WTC11 (cell line): Measurements from ENCODE around the gene MPP7. TPM values are rescaled to one million over a fixed set of nuclear protein-coding genes. Genes with fewer than 3 reads are reported as not detected.
A peak's percentile ranks its signal among the peaks of the same experiment; 100 is the strongest.

ENCODE experiments used
- ATAC-seq: fragments of 200-7000 bp; cut with Tn5 transposase; 2 replicates; pipeline ENCODE4 v1.10.0; 2021; ENCODE audit warnings: mild to moderate bottlenecking, moderate library complexity
- CTCF ChIA-PET: fragments of 300-600 bp; sonication (Branson Sonifier 250); formaldehyde crosslinking; loops from one replicate; lab custom pipeline; 2021; ENCODE audit warnings: antibody characterized with exemption; lab: Charles Lee
- POLR2A ChIA-PET: fragments of 350-600 bp; sonication (Branson Sonifier 250); formaldehyde crosslinking; loops from one replicate; lab custom pipeline; 2021; ENCODE audit warnings: antibody characterized with exemption; lab: Charles Lee
- DNase-seq: peaks from one replicate; pipeline ENCODE4 v3.0.0; 2021; ENCODE audit warnings: low spot score
- H3K27ac Mint-ChIP-seq: 2 replicates; pipeline ENCODE4 v1.8.0; 2021; ENCODE audit warnings: mixed read lengths
- H3K27me3 Mint-ChIP-seq: 2 replicates; pipeline ENCODE4 v1.8.0; 2021; ENCODE audit warnings: low read depth, mild to moderate bottlenecking, moderate library complexity, mixed read lengths
- H3K36me3 Mint-ChIP-seq: 2 replicates; pipeline ENCODE4 v1.8.0; 2021; ENCODE audit warnings: mixed read lengths
- H3K4me1 Mint-ChIP-seq: 2 replicates; pipeline ENCODE4 v1.8.0; 2022; ENCODE audit warnings: mixed read lengths
- H3K4me3 Mint-ChIP-seq: 2 replicates; pipeline ENCODE4 v1.8.0; 2021; ENCODE audit warnings: mild to moderate bottlenecking, moderate library complexity, mixed read lengths
- H3K9me3 Mint-ChIP-seq: 2 replicates; pipeline ENCODE4 v1.8.0; 2021; ENCODE audit warnings: mixed read lengths
- CREB1 ChIP-seq: sonication (generic); formaldehyde crosslinking; IDR thresholded peaks from 2 replicates; pipeline ENCODE4 v1.8.0; 2023; ENCODE audit warnings: mild to moderate bottlenecking, missing genetic modification reagents
- ESRRA ChIP-seq: sonication (generic); formaldehyde crosslinking; IDR thresholded peaks from 2 replicates; pipeline ENCODE4 v1.8.1; 2022; ENCODE audit warnings: mild to moderate bottlenecking, missing genetic modification reagents, borderline replicate concordance
- ETV6 ChIP-seq: sonication (generic); formaldehyde crosslinking; IDR thresholded peaks from 2 replicates; pipeline ENCODE4 v1.8.1; 2022; ENCODE audit warnings: mild to moderate bottlenecking, missing genetic modification reagents
- FOXP1 ChIP-seq: sonication (generic); formaldehyde crosslinking; IDR thresholded peaks from 2 replicates; pipeline ENCODE4 v1.8.0; 2022; ENCODE audit warnings: missing genetic modification reagents, mild to moderate bottlenecking, moderate library complexity, borderline replicate concordance
- KAT7 ChIP-seq: sonication (generic); formaldehyde crosslinking; IDR thresholded peaks from 2 replicates; pipeline ENCODE4 v1.8.1; 2023; ENCODE audit warnings: missing genetic modification reagents, mild to moderate bottlenecking, borderline replicate concordance
- MYBL2 ChIP-seq: sonication (generic); formaldehyde crosslinking; IDR thresholded peaks from 2 replicates; pipeline ENCODE4 v1.8.1; 2023; ENCODE audit warnings: mild to moderate bottlenecking, moderate library complexity, missing genetic modification reagents
- OVOL2 ChIP-seq: fragments of 250-450 bp; sonication (Bioruptor Pico); IDR thresholded peaks from 2 replicates; pipeline ENCODE4 v1.9.0; 2021; ENCODE audit warnings: mild to moderate bottlenecking, borderline replicate concordance
- PRRX2 ChIP-seq: fragments of 250-450 bp; sonication (Bioruptor Pico); IDR thresholded peaks from 2 replicates; pipeline ENCODE4 v1.8.0; 2021; ENCODE audit warnings: mild to moderate bottlenecking
- SP1 ChIP-seq: sonication (generic); formaldehyde crosslinking; conservative IDR thresholded peaks from 2 replicates; pipeline ENCODE4 v1.8.1; 2022; ENCODE audit warnings: missing genetic modification reagents
- TEAD1 ChIP-seq: sonication (generic); formaldehyde crosslinking; IDR thresholded peaks from 2 replicates; pipeline ENCODE4 v1.8.0; 2022; ENCODE audit warnings: mild to moderate bottlenecking, missing genetic modification reagents
- ZNF121 ChIP-seq: sonication (generic); formaldehyde crosslinking; IDR thresholded peaks from 2 replicates; pipeline ENCODE4 v1.8.0; 2023; ENCODE audit warnings: missing genetic modification reagents
- ZNF396 ChIP-seq: fragments of 250-450 bp; sonication (Bioruptor Pico); IDR thresholded peaks from 2 replicates; pipeline ENCODE4 v1.8.0; 2021; ENCODE audit warnings: mild to moderate bottlenecking, moderate library complexity, borderline replicate concordance
- ZNF423 ChIP-seq: fragments of 250-450 bp; sonication (Bioruptor Pico); IDR thresholded peaks from 2 replicates; pipeline ENCODE4 v2.1.2; 2022; ENCODE audit warnings: mild to moderate bottlenecking, moderate library complexity
- total RNA-seq: library from RNA; stranded (reverse); gene quantifications from 3 replicates; pipeline ENCODE4 v1.2.3, GENCODE V29; 2021
- TF ChIP-seq, protein P1 (sequence below): sonication (generic); formaldehyde crosslinking; IDR thresholded peaks from 2 replicates; pipeline ENCODE4 v1.8.0; 2022; ENCODE audit warnings: mild to moderate bottlenecking, missing genetic modification reagents
- TF ChIP-seq, protein P2 (sequence below): sonication (generic); formaldehyde crosslinking; IDR thresholded peaks from 2 replicates; pipeline ENCODE4 v1.8.0; 2022; ENCODE audit warnings: mild to moderate bottlenecking, missing genetic modification reagents
- TF ChIP-seq, protein P3 (sequence below): sonication (generic); formaldehyde crosslinking; IDR thresholded peaks from 2 replicates; pipeline ENCODE4 v1.8.1; 2022; ENCODE audit warnings: mild to moderate bottlenecking, moderate library complexity, missing genetic modification reagents
- TF ChIP-seq, protein P4 (sequence below): sonication (generic); formaldehyde crosslinking; IDR thresholded peaks from 2 replicates; pipeline ENCODE4 v1.8.1; 2023; ENCODE audit warnings: mild to moderate bottlenecking, missing genetic modification reagents
- TF ChIP-seq, protein P5 (sequence below): sonication (generic); formaldehyde crosslinking; IDR thresholded peaks from 2 replicates; pipeline ENCODE4 v1.8.1; 2022; ENCODE audit warnings: missing genetic modification reagents, borderline replicate concordance
- TF ChIP-seq, protein P6 (sequence below): sonication (generic); formaldehyde crosslinking; IDR thresholded peaks from 2 replicates; pipeline ENCODE4 v1.8.0; 2022; ENCODE audit warnings: mild to moderate bottlenecking, missing genetic modification reagents

The MPP7 gene
- total RNA-seq, 1 experiment from 2014 or later, result 9.1 TPM

DNA sequence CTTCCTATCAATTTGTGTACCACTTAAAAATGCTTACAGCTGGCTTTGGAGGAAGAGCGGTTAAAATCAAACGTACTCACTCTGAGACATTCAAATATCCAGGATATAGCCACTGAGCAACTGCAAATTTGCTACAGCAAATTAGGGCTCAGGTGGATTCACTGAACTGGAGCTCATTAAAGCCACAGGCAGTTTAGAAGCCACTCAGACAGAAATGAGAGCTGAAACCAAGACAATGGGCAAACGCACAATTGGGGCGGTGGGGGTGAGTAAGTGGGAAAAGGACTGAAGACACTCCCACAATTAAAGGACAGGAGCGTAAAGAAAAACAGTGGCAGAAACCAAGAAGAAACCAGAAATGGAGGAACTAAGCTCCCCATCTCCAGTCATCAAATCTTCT is 20.5 kb downstream of the MPP7 start:
- Mint-ChIP-seq H3K4me1 (peaks cover 34% of the 10 kb centered on the region), H3K27me3 (no peaks in the 10 kb centered on the region), H3K4me3 (no peak overlapping the region), H3K9me3 (no peaks in the 10 kb centered on the region), H3K36me3 (no peaks in the 10 kb centered on the region), H3K27ac (peak overlapping the region; percentile 42; the same call in 1 of the 2 replicates)
- ChIA-PET POLR2A (interaction anchor here (0.6 to 1.1 kb wide), 2 partner anchors 21 to 117 kb away, joined by 3 read pairs; partner anchors contain the start of gene MPP7), CTCF (no interaction called here)
- TF ChIP-seq, protein P1, sequence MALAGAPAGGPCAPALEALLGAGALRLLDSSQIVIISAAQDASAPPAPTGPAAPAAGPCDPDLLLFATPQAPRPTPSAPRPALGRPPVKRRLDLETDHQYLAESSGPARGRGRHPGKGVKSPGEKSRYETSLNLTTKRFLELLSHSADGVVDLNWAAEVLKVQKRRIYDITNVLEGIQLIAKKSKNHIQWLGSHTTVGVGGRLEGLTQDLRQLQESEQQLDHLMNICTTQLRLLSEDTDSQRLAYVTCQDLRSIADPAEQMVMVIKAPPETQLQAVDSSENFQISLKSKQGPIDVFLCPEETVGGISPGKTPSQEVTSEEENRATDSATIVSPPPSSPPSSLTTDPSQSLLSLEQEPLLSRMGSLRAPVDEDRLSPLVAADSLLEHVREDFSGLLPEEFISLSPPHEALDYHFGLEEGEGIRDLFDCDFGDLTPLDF (CRISPR knock-in tag), result no peak
- TF ChIP-seq TEAD1, result no peak
- TF ChIP-seq SP1 (CRISPR knock-in tag), result no peak
- no peak for TF ChIP-seq ESRRA (CRISPR knock-in tag)
- ATAC-seq (no peak; the same call in 1 of the 2 replicates), DNase-seq (no peak)

DNA sequence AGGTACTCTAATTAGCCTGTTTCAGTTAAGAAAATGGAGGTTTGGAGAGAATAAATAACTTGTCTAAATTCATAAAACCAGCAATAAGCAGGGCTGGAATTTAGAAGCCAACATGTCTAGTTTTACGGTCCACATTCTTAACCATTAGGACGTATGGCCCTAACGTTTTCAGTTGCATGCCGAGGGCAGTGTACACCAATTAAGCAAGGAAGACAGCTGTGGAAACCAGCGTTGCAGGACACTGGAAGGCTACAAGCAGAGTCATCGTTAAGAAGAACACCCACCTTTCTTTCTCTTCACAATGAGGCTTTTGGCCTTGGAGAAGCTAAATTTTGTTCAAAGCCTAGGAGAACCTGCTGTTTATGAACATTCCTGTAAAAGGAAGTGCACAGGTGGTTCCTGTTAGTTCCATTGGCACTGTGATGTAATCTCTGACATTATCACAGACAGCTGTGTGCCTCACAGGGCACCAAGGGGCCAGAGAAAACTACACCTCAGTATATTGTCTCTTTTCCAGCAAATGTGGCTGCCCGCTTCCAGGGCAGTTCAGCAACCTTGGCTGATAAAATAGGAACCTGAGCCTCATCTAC is 21.0 kb downstream of the MPP7 start:
- H3K4me3 Mint-ChIP-seq, result no peak overlapping the region
- DNase-seq (no peak), ATAC-seq (no peak; the same call in 1 of the 2 replicates)
- peaks cover 34% of the 10 kb centered on the region for H3K4me1 Mint-ChIP-seq
- TF ChIP-seq, protein P2, sequence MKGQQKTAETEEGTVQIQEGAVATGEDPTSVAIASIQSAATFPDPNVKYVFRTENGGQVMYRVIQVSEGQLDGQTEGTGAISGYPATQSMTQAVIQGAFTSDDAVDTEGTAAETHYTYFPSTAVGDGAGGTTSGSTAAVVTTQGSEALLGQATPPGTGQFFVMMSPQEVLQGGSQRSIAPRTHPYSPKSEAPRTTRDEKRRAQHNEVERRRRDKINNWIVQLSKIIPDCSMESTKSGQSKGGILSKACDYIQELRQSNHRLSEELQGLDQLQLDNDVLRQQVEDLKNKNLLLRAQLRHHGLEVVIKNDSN (CRISPR knock-in tag), result no peak
- no peak for TF ChIP-seq ZNF396 (CRISPR knock-in tag)
- no peak for TF ChIP-seq CREB1 (CRISPR knock-in tag)
- no peak for TF ChIP-seq KAT7
- TF ChIP-seq, protein P3, sequence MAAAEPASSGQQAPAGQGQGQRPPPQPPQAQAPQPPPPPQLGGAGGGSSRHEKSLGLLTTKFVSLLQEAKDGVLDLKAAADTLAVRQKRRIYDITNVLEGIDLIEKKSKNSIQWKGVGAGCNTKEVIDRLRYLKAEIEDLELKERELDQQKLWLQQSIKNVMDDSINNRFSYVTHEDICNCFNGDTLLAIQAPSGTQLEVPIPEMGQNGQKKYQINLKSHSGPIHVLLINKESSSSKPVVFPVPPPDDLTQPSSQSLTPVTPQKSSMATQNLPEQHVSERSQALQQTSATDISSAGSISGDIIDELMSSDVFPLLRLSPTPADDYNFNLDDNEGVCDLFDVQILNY (CRISPR knock-in tag), result no peak
- TF ChIP-seq PRRX2 (CRISPR knock-in tag), result no peak
- TF ChIP-seq FOXP1, result no peak
- no peak for TF ChIP-seq ZNF423 (CRISPR knock-in tag)
- no peak for TF ChIP-seq ZNF121
- ChIA-PET CTCF (no interaction called here), POLR2A (interaction anchor here (0.6 to 1.1 kb wide), 2 partner anchors 21 to 118 kb away, joined by 3 read pairs; partner anchors contain the start of gene MPP7)
- no peaks in the 10 kb centered on the region for H3K9me3 Mint-ChIP-seq
- no peaks in the 10 kb centered on the region for H3K27me3 Mint-ChIP-seq
- H3K27ac Mint-ChIP-seq, result peak overlapping the region; percentile 42; the same call in 1 of the 2 replicates
- no peaks in the 10 kb centered on the region for H3K36me3 Mint-ChIP-seq

DNA sequence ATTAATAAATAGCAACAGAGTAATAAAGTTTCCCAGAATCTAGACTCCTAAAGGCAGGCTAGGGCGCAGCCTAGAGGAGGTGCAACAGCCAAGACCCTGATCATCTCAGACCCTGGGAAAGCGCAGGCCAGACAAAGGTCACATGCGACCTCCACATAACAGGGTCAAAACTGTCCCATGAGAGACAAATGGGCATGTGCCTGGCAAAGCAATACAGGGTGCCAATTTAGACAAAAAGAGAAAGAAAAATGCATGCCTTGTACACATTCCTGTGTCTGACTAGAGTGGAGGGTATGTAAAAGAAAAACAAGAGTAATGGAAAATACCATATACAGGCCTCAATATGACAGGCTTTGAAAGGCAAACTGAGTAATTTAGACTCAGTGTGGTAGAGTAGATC is 22.2 kb downstream of the MPP7 start:
- no peak overlapping the region for H3K4me3 Mint-ChIP-seq
- H3K4me1 Mint-ChIP-seq, result peaks cover 31% of the 10 kb centered on the region
- POLR2A ChIA-PET, result no interaction called here
- H3K36me3 Mint-ChIP-seq, result no peaks in the 10 kb centered on the region
- no peak for ATAC-seq
- no peaks in the 10 kb centered on the region for H3K27me3 Mint-ChIP-seq
- CTCF ChIA-PET, result no interaction called here
- no peak for DNase-seq
- TF ChIP-seq, protein P4, sequence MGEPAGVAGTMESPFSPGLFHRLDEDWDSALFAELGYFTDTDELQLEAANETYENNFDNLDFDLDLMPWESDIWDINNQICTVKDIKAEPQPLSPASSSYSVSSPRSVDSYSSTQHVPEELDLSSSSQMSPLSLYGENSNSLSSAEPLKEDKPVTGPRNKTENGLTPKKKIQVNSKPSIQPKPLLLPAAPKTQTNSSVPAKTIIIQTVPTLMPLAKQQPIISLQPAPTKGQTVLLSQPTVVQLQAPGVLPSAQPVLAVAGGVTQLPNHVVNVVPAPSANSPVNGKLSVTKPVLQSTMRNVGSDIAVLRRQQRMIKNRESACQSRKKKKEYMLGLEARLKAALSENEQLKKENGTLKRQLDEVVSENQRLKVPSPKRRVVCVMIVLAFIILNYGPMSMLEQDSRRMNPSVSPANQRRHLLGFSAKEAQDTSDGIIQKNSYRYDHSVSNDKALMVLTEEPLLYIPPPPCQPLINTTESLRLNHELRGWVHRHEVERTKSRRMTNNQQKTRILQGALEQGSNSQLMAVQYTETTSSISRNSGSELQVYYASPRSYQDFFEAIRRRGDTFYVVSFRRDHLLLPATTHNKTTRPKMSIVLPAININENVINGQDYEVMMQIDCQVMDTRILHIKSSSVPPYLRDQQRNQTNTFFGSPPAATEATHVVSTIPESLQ (CRISPR knock-in tag), result no peak
- TF ChIP-seq CREB1 (CRISPR knock-in tag) (no peak), MYBL2 (CRISPR knock-in tag) (no peak), OVOL2 (CRISPR knock-in tag) (no peak), ETV6 (CRISPR knock-in tag) (no peak), ZNF423 (CRISPR knock-in tag) (no peak)
- TF ChIP-seq, protein P5, sequence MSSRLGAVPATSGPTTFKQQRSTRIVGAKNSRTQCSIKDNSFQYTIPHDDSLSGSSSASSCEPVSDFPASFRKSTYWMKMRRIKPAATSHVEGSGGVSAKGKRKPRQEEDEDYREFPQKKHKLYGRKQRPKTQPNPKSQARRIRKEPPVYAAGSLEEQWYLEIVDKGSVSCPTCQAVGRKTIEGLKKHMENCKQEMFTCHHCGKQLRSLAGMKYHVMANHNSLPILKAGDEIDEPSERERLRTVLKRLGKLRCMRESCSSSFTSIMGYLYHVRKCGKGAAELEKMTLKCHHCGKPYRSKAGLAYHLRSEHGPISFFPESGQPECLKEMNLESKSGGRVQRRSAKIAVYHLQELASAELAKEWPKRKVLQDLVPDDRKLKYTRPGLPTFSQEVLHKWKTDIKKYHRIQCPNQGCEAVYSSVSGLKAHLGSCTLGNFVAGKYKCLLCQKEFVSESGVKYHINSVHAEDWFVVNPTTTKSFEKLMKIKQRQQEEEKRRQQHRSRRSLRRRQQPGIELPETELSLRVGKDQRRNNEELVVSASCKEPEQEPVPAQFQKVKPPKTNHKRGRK (CRISPR knock-in tag), result no peak
- TF ChIP-seq, protein P6, sequence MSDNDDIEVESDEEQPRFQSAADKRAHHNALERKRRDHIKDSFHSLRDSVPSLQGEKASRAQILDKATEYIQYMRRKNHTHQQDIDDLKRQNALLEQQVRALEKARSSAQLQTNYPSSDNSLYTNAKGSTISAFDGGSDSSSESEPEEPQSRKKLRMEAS, result no peak
- peaks cover 1% of the 10 kb centered on the region; the same call in 1 of the 2 replicates for H3K9me3 Mint-ChIP-seq
- H3K27ac Mint-ChIP-seq, result no peak overlapping the region
